ENCODE results near the gene SMAP1.

The SMAP1 gene

DNA sequence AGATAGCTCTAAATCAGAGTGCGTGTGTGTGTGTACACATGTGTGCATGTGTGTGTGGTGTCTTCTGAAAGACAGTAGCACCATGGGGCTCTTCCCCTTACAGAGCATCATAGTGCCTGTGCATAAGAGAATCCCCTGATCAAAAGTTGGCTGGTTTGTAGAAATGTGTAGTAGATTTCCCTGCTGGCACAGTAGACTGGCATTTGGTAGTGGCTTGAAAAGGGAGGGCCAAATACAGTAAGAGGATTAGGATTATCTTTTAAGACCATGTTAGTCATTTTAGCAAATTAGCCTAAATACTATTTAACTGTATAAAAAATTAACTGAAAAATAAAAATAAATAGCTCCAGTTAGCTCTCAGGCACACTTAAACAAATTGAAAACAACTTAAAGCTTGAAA, 176.6 kb downstream of the SMAP1 start:
- no peak for DNase-seq

GRCh38 chr6:70846207-70846835, 178.6 kb downstream of the SMAP1 start:
- no peak for DNase-seq

- no peak for DNase-seq
Observed at GRCh38 chr6:70847106-70848084, 179.7 kb downstream of the SMAP1 start.

GRCh38 chr6:70849348-70850069, 181.8 kb downstream of the SMAP1 start:
- DNase-seq: no peak

- no peak for DNase-seq
Observed at GRCh38 chr6:70852667-70853246, 185.1 kb downstream of the SMAP1 start.

DNA sequence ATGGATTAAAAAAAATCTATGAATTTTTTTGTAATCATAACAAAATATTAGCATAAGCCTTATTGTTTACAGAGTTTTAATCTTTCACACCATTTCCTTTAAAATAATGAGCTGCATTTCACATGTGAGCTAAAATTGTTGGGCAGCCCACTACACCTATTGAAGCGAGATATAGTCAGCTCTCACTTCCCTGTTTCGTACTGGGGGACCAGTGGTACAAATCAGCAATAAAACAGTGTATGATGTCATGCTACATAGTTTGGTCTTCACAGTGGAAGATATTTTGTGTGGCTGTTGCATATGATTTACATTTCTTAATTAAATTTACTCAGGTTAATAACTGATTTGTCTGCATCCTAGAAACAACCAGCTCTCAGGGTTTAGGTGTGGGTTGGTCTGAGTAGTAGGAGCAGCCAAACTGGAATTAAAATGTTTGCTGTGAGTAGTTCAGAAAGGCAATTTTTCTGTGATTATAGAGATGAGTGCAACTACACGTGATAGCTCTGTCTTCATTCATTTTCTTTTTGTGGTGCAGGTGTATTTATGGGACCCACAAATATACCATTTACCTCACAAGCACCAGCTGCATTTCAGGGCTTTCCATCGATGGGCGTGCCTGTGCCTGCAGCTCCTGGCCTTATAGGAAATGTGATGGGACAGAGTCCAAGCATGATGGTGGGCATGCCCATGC, 189.8 kb downstream of the SMAP1 start:
- no peak for DNase-seq

DNA sequence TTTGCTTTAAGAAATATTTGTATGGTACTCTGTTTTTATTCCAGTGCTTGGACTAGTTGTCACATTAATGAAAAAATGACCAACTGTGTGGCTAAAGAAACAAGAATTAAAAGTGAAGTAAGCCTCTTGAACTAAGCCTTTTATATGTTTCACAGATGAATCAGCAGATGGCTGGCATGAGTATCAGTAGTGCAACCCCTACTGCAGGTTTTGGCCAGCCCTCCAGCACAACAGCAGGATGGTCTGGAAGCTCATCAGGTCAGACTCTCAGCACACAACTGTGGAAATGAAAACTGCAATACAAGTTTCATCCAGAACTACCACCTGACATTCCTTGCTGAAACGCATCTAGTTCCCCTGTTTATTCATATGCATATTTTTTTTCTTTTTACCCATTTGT, 192.4 kb downstream of the SMAP1 start:
- DNase-seq: no peak

DNA sequence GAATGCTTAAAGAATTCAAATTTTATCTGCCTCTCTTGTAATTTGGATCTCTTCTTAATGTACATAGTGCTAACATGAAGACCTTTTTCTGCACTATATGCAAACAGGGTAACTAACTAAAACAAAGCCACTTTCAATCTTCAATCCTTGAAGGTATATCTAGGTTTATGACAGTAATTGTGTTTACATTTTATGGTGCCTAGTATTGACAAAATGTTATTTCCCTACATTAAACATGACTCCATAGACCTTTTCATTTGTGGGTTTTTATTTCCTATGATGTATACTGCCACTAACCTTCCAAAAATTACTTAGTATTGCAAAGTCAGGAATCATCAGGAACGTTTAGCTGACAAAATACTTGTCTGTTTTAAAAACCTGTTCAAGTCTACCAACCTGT, 193.2 kb downstream of the SMAP1 start:
- no peak for DNase-seq

DNA sequence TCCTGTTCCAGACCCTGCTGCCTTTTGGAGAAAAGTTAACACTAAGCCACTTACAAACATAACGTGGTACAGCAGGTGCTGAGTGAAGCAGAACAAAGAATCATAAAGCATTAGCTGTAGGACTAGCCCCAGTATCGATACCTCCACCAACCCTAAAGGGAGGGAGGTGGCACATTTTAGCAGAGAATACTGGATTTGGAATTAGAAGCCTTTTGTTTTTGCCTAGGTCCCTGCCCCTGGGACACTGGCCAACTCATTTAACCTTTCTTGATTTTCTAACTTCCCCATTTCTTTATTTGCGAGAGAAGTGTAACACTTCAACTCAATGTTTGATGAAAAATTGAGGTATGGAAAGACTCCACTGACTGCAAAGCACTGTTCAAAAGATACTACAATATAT, 195.7 kb downstream of the SMAP1 start:
- DNase-seq: no peak

- DNase-seq: no peak
Observed at GRCh38 chr6:70864401-70864800, 196.7 kb downstream of the SMAP1 start.

- no peak for DNase-seq
Observed at GRCh38 chr6:70872469-70872868, 204.8 kb downstream of the SMAP1 start.

DNA sequence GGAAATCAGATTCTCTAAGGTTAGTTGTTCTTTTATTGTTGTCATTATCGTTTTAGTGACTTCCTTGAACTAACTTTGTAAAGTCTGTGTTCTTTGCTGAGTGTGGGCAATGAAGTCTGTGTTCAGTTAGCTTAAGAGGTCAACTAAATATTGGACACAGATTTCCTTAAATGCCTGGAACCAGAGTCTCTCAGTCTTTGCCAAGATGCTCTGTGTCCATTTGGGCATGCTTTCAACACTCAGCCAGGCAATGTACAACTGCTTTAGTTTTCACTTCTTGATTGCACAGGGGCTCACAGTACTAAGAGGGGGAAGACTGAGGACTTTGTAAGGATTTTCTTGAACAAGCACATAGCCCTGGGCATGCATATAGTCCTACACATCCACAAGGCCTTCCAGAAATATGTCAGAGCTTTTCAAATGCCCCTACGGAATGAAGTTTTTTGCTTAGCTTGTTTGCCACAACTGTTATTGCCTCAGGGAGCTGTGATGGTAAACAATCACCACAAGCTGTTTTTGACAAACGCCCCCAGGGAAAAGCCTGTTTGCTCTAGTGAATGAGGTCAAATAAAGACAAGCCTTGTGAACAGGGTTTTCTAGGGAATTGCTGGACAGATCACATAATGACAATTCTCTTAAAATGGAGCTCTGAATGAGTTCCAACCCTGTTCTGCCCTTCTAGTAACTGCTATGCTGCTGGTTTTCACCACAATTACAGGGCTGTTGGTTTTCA, 206.7 kb downstream of the SMAP1 start:
- DNase-seq: no peak

DNA sequence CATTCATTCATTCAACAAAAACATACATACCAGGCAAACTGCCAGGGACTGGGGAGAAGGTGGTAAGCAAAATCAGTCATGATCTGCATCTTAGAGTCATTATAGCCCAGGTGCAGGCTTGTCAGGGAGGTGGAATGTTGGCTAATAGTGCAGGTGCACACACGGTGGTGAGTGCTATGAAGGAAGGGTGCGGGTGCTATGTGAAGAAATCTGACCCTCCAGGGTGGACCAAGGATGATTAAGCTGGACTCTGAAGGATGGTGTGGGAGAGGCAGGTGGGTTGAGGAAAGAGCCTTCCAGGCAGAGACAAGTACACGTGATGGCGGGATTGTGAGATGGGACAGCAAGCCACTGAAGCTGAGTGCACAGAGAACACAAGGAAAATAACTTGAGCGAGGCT, 211.8 kb downstream of the SMAP1 start:
- no peak for DNase-seq

DNA sequence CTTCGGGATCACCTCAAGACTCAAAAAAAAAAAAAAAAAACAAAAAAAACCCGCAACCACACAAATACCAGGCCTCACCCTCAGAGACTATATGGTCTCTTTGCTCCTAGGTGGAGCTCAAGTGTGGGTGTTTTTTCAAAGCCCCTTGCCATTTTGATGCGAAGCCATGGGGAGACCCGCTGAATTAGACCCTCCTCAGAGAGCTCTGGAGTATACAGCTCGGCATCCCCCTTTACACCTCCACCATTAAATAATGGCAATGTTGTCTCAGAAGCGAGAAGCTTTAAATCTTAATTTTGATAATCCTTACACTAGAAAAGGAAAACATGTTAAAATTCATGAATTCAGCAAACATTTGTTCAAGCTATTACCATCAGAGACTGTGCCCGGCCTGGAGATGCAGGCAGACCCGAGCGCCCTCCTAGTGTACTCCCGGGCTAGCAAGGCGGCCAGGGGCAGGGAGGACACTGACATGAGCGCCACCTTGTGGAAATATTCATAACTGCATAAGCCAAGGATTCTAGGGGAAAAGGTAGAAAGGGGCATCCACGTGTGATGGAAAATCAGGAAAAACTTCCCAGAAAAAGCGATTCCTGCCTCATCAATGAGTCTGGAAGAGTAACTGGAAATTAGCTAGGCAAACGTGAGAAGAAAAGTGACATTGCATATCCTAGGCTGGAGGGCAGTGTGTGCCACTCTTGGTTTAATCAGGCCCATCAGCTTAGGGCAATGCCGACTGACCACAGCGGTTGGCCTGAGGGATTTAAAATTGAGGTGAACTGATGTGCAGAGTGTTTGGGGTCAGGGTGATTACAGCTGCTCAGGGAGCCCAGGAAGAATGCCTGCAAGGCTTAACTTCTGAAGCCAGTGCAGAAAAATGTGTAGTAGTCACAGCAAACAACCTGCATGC, 216.6 kb downstream of the SMAP1 start:
- no peak for DNase-seq

DNA sequence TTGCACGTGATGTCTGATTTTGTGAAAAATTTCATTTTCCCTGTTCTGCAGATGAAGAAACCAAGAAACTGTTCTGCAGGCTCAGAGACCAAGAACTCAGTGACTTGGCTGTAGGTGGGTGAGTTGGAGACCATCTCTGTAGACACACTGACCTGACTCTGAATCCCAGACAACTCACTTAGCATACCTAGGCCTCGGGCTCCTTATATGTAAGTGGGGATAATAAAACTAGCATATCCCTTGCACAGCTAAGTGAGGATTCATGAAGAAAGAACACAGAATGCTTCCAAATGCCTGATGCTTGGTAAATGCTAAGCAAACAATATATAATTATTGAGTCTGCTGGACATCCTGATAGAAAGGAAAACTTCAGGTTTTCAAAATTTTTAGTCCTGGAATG, 218.4 kb downstream of the SMAP1 start:
- no peak for DNase-seq

GRCh38 chr6:70886661-70887060, 219.0 kb downstream of the SMAP1 start:
- no peak for DNase-seq

- DNase-seq: no peak
Observed at GRCh38 chr6:70889270-70889669, 221.6 kb downstream of the SMAP1 start.

- DNase-seq: no peak
Observed at GRCh38 chr6:70894001-70894400, 226.3 kb downstream of the SMAP1 start.

- no peak for DNase-seq
Observed at GRCh38 chr6:70900047-70900446, 232.4 kb downstream of the SMAP1 start.

DNA sequence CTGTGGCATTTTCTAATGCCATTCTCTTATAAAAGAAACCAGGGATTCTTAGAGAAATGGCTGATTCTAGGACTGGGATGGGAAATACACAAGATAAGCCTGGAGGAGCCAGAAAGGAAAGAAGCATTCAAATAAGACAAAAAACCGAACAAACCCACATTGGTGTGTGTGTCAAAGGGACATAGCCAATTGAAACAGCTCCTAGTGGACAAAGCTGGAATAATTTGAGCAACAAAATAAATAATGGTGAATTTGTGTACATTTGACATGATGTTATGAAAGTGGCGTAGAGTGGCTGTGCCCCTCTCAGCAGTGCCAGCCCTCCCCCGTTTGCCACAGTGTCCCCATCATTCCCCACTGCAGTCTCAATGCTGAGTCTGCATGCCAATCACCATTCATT, 233.6 kb downstream of the SMAP1 start:
- no peak for DNase-seq

Data from SIG-M5 (cell line).